SK-N-SH (cell line): ENCODE results near the gene SLC2A10.

Experiments used
- CTCF ChIP-seq: fragments of 200-600 bp; sonication (generic); IDR thresholded peaks from 2 replicates; pipeline ENCODE4 v1.6.1; 2017; ENCODE audit warnings: antibody characterized with exemption, mild to moderate bottlenecking, moderate library complexity
- ELF1 ChIP-seq: IDR thresholded peaks from 2 replicates; pipeline ENCODE4 v1.4.0; 2012
- EZH2phosphoT487 ChIP-seq: fragments of 200-600 bp; sonication (generic); IDR thresholded peaks from 2 replicates; pipeline ENCODE4 v1.6.1; 2017; ENCODE audit warnings: low read depth, mixed run types, mild to moderate bottlenecking, antibody characterized with exemption, moderate library complexity, borderline replicate concordance
- GABPA ChIP-seq: IDR thresholded peaks from 2 replicates; pipeline ENCODE4 v1.4.0; 2012; ENCODE audit warnings: low read depth, mild to moderate bottlenecking
- PBX3 ChIP-seq: IDR thresholded peaks from 2 replicates; pipeline ENCODE4; 2012
- POLR2AphosphoS5 ChIP-seq: IDR thresholded peaks from 2 replicates; pipeline ENCODE4 v1.6.1; 2012; ENCODE audit warnings: low read depth, low read length
- REST ChIP-seq: IDR thresholded peaks from 2 replicates; pipeline ENCODE4 v1.6.1; 2012; ENCODE audit warnings: mild to moderate bottlenecking, low read depth, low read length, moderate library complexity
- RFX5 ChIP-seq: IDR thresholded peaks from 2 replicates; pipeline ENCODE4 v1.6.1; 2012; ENCODE audit warnings: mild to moderate bottlenecking, improper control_type of control experiment, low read length
- SMC3 ChIP-seq: IDR thresholded peaks from 2 replicates; pipeline ENCODE4 v1.6.1; 2012; ENCODE audit warnings: low read depth, low read length, improper control_type of control experiment
- TEAD4 ChIP-seq: IDR thresholded peaks from 2 replicates; pipeline ENCODE4 v1.4.0; 2012; ENCODE audit warnings: mild to moderate bottlenecking, borderline replicate concordance; ENCODE audit not compliant: insufficient read depth
- USF2 ChIP-seq: fragments of 150-350 bp; IDR thresholded peaks from 2 replicates; pipeline ENCODE4 v1.6.1; 2017; ENCODE audit warnings: antibody characterized with exemption, low read length, low read depth, borderline replicate concordance
- YY1 ChIP-seq: IDR thresholded peaks from 2 replicates; pipeline ENCODE4 v1.4.0; 2012; ENCODE audit warnings: low read depth, mild to moderate bottlenecking

- no peak for TF ChIP-seq USF2
- TF ChIP-seq REST, result no peak
- no peak for TF ChIP-seq CTCF
- TF ChIP-seq PBX3, result no peak
- no peak for TF ChIP-seq GABPA
- no peak for TF ChIP-seq TEAD4
- no peak for TF ChIP-seq POLR2AphosphoS5
- no peak for TF ChIP-seq SMC3
- TF ChIP-seq EZH2phosphoT487, result no peak
- TF ChIP-seq ELF1, result no peak
- no peak for TF ChIP-seq YY1
- no peak for TF ChIP-seq RFX5
Measured at GRCh38 chr20:46682063-46682821, 27.2 kb upstream of the SLC2A10 start.
